GM23338 (cell line): ENCODE data around the gene LEO1. TPM values are rescaled to one million over a fixed set of nuclear protein-coding genes. Genes with fewer than 3 reads are reported as not detected.

Source experiments
- ATAC-seq: fragments of 200-7000 bp; cut with Tn5 transposase; 3 replicates; pipeline ENCODE4 v1.9.1; 2020
- DNase-seq: peaks from one replicate; pipeline ENCODE4 v3.0.0-alpha.2; 2015; ENCODE audit warnings: low spot score
- H2AFZ ChIP-seq: fragments of 200-600 bp; sonication (generic); 2 replicates; pipeline ENCODE4 v1.8.0; 2016; ENCODE audit warnings: antibody characterized with exemption, mild to moderate bottlenecking, moderate library complexity
- H3F3A ChIP-seq: fragments of 200-600 bp; sonication (generic); replicated peaks from 2 replicates; pipeline ENCODE4 v1.8.0; 2017; ENCODE audit warnings: antibody characterized with exemption, mixed run types, low read depth
- H3K27ac ChIP-seq: fragments of 200-600 bp; sonication (generic); 2 replicates; pipeline ENCODE4 v1.6.1; 2016; ENCODE audit warnings: low read depth
- H3K27me3 ChIP-seq: fragments of 200-600 bp; sonication (generic); 2 replicates; pipeline ENCODE4 v1.8.0; 2016; ENCODE audit warnings: mild to moderate bottlenecking, mixed run types, moderate library complexity; ENCODE audit not compliant: insufficient read depth
- H3K36me3 ChIP-seq: fragments of 200-600 bp; sonication (generic); 2 replicates; pipeline ENCODE4 v1.8.0; 2016; ENCODE audit warnings: mild to moderate bottlenecking; ENCODE audit not compliant: insufficient read depth
- H3K4me1 ChIP-seq: fragments of 200-600 bp; sonication (generic); 2 replicates; pipeline ENCODE4 v1.8.0; 2016; ENCODE audit warnings: mild to moderate bottlenecking, moderate library complexity; ENCODE audit not compliant: insufficient read depth
- H3K4me2 ChIP-seq: fragments of 200-600 bp; sonication (generic); 2 replicates; pipeline ENCODE4 v1.7.1; 2017; ENCODE audit warnings: mixed run types
- H3K4me3 ChIP-seq: fragments of 200-600 bp; sonication (generic); 2 replicates; pipeline ENCODE4 v1.6.1; 2016; ENCODE audit warnings: mixed run types
- H3K79me2 ChIP-seq: fragments of 200-600 bp; sonication (generic); replicated peaks from 2 replicates; pipeline ENCODE4 v1.8.0; 2017; ENCODE audit warnings: mild to moderate bottlenecking; ENCODE audit not compliant: insufficient read depth
- H3K9me2 ChIP-seq: fragments of 200-600 bp; sonication (generic); 2 replicates; pipeline ENCODE4 v1.8.0; 2017; ENCODE audit not compliant: insufficient read depth
- H4K20me1 ChIP-seq: fragments of 200-600 bp; sonication (generic); replicated peaks from 2 replicates; pipeline ENCODE4 v1.8.0; 2017; ENCODE audit warnings: mild to moderate bottlenecking; ENCODE audit not compliant: insufficient read depth
- H3K27ac Mint-ChIP-seq: 2 replicates; pipeline ENCODE4 v1.8.0; 2020; ENCODE audit warnings: inconsistent platforms, mild to moderate bottlenecking, moderate library complexity, mixed read lengths
- H3K27me3 Mint-ChIP-seq: 3 replicates; pipeline ENCODE4 v1.8.0; 2022; ENCODE audit warnings: low read depth, mild to moderate bottlenecking, moderate library complexity, mixed read lengths, inconsistent platforms; ENCODE audit not compliant: insufficient read depth, poor library complexity
- H3K36me3 Mint-ChIP-seq: 3 replicates; pipeline ENCODE4 v1.8.0; 2021; ENCODE audit warnings: low read depth, mild to moderate bottlenecking, inconsistent platforms, moderate library complexity, mixed read lengths
- H3K4me1 Mint-ChIP-seq: 3 replicates; pipeline ENCODE4 v1.8.0; 2020; ENCODE audit warnings: mild to moderate bottlenecking, inconsistent platforms, mixed read lengths
- H3K4me3 Mint-ChIP-seq: 3 replicates; pipeline ENCODE4 v1.8.0; 2021; ENCODE audit warnings: moderate library complexity, mild to moderate bottlenecking, inconsistent platforms, mixed read lengths
- H3K9me3 Mint-ChIP-seq: 3 replicates; pipeline ENCODE4 v1.8.0; 2020; ENCODE audit warnings: moderate library complexity, mild to moderate bottlenecking, inconsistent platforms, mixed read lengths
- CREB1 ChIP-seq: fragments of 250-450 bp; sonication (Bioruptor Pico); IDR thresholded peaks from 2 replicates; pipeline ENCODE4 v1.5.0; 2020; ENCODE audit warnings: low read depth, mild to moderate bottlenecking, moderate library complexity
- CTCF ChIP-seq, 2 experiments: fragments of 200-600 bp in 1 of 2; sonication (generic) in 1 of 2; conservative IDR thresholded peaks; 2 replicates each; pipeline versions ENCODE4 v1.5.1 to v1.6.1; 2016 to 2017; ENCODE audit warnings: antibody characterized with exemption in 2 of 2, low read depth in 2 of 2, mild to moderate bottlenecking in 2 of 2, moderate library complexity in 1 of 2
- EZH2phosphoT487 ChIP-seq: fragments of 200-600 bp; sonication (generic); IDR thresholded peaks from one replicate; pipeline ENCODE4 v1.8.1; 2018; ENCODE audit warnings: antibody characterized with exemption; ENCODE audit not compliant: unreplicated experiment
- STAT1 ChIP-seq: IDR thresholded peaks from one replicate; pipeline ENCODE4 v1.6.1; 2016; ENCODE audit warnings: antibody characterized with exemption; ENCODE audit not compliant: unreplicated experiment
- ZNF114 ChIP-seq: fragments of 250-450 bp; sonication (Bioruptor Pico); IDR thresholded peaks from 2 replicates; pipeline ENCODE4 v1.5.0; 2020; ENCODE audit warnings: mild to moderate bottlenecking, moderate library complexity
- polyA plus RNA-seq: library from polyadenylated mRNA; unstranded; fragments of >200 nt; fragmentation: Nextera tagmentation; extraction: Ambion mirVana; gene quantifications from 2 replicates; pipeline ENCODE4 v1.2.1, GENCODE V29; 2016
- total RNA-seq: library from RNA; depleted of rRNA; stranded (reverse); fragments of >200 nt; shearing (Covaris generic); gene quantifications from 2 replicates; pipeline ENCODE4 v1.2.3, GENCODE V29; 2014
- TF ChIP-seq, protein P1 (sequence below): IDR thresholded peaks from 2 replicates; pipeline ENCODE4 v1.6.1; 2016; ENCODE audit warnings: antibody characterized with exemption

The LEO1 gene
- total and polyA plus RNA-seq, 2 experiments from 2014 or later = 41.4 to 55.6 TPM

DNA sequence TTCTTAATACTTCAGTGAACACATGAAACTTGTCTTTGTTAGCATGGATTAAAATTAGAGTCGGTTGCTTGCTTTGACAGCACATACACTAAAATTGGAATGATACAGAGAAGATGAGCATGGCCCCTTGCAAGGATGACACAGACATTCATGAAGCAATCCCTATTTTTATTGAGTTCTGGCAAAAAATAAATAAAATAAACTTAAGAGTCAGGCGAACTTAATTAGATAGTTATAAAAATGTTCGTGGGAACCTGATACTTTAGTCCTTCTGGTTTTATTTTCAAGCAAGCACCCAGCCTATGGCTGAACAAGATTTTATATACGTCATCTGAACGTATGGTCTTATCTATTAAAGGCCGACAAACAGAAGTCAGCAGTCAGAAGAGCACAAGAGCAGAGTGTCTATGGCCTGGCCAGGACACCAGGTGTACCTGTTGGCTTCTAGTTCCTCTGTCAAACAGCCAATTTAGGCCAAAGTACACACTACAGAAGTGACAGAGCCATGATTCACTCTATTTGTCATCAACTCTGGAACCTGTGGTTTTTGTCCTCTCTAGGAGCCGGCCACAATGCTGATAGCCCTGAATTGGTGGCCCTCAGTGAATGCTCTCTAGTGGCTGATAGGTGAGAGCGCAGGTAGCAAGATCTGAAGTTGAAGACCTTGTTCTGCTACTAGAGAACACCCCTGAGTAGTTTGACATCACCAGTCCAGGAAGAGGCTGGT lies 64.3 kb downstream of the LEO1 start:
- no peak overlapping the region for H2AFZ ChIP-seq
- no peaks in the 10 kb centered on the region for H3F3A ChIP-seq
- peaks cover 4% of the 10 kb centered on the region; the same call in 2 of the 3 replicates for H3K4me1 Mint-ChIP-seq
- H3K4me3 ChIP-seq = no peak overlapping the region
- H3K36me3 ChIP-seq = no peaks in the 10 kb centered on the region
- no peaks in the 10 kb centered on the region for H3K79me2 ChIP-seq
- H3K9me3 Mint-ChIP-seq = no peaks in the 10 kb centered on the region
- H3K27me3 Mint-ChIP-seq = peaks cover 4% of the 10 kb centered on the region
- peaks cover 4% of the 10 kb centered on the region; the same call in 1 of the 2 replicates for H4K20me1 ChIP-seq
- ATAC-seq (peak; percentile 85), DNase-seq (peak; percentile 60)
- TF ChIP-seq EZH2phosphoT487 = no peak
- peak; percentile 37 to 45; a peak in 2 of 4 replicates for TF ChIP-seq CTCF (conservative IDR thresholded peaks at IDR 0.05; ENCODE audit: low read depth in 2 of 2)
- no peak for TF ChIP-seq CREB1
- H3K27ac ChIP-seq = no peak overlapping the region
- H3K4me1 ChIP-seq = no peaks in the 10 kb centered on the region
- H3K9me2 ChIP-seq = no peaks in the 10 kb centered on the region
- no peak overlapping the region for H3K27ac Mint-ChIP-seq
- peaks cover 15% of the 10 kb centered on the region; the same call in 2 of the 3 replicates for H3K36me3 Mint-ChIP-seq
- no peak overlapping the region for H3K4me2 ChIP-seq
- H3K27me3 ChIP-seq = no peaks in the 10 kb centered on the region
- no peak overlapping the region for H3K4me3 Mint-ChIP-seq

GRCh38 chr15:51904931-51905330 lies 66.6 kb downstream of the LEO1 start:
- no peaks in the 10 kb centered on the region for H3K9me3 Mint-ChIP-seq
- no peak overlapping the region for H3K4me3 ChIP-seq
- H3K9me2 ChIP-seq = no peaks in the 10 kb centered on the region
- DNase-seq (no peak), ATAC-seq (no peak)
- no peak for TF ChIP-seq STAT1
- no peak for TF ChIP-seq ZNF114 (CRISPR knock-in tag)
- TF ChIP-seq, protein P1, sequence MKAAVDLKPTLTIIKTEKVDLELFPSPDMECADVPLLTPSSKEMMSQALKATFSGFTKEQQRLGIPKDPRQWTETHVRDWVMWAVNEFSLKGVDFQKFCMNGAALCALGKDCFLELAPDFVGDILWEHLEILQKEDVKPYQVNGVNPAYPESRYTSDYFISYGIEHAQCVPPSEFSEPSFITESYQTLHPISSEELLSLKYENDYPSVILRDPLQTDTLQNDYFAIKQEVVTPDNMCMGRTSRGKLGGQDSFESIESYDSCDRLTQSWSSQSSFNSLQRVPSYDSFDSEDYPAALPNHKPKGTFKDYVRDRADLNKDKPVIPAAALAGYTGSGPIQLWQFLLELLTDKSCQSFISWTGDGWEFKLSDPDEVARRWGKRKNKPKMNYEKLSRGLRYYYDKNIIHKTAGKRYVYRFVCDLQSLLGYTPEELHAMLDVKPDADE = no peak
- H4K20me1 ChIP-seq = peaks cover 4% of the 10 kb centered on the region; the same call in 1 of the 2 replicates
- no peak overlapping the region for H3K27ac ChIP-seq
- no peaks in the 10 kb centered on the region for H3K79me2 ChIP-seq
- peaks cover 25% of the 10 kb centered on the region; the same call in 2 of the 3 replicates for H3K36me3 Mint-ChIP-seq
- peaks cover 4% of the 10 kb centered on the region; the same call in 2 of the 3 replicates for H3K4me1 Mint-ChIP-seq
- H3K4me1 ChIP-seq = no peaks in the 10 kb centered on the region
- no peaks in the 10 kb centered on the region for H3K27me3 ChIP-seq
- H3K4me2 ChIP-seq = no peak overlapping the region
- no peak overlapping the region for H3K4me3 Mint-ChIP-seq
- H2AFZ ChIP-seq = no peak overlapping the region
- H3K27ac Mint-ChIP-seq = peak overlapping the region; percentile 18
- peaks cover 6% of the 10 kb centered on the region; the same call in 1 of the 2 replicates for H3K36me3 ChIP-seq
- no peaks in the 10 kb centered on the region for H3F3A ChIP-seq
- peaks cover 4% of the 10 kb centered on the region for H3K27me3 Mint-ChIP-seq
